ENCODE measurements around the gene CDH5.

- TF ChIP-seq RAD21 (IDR thresholded peaks at IDR 0.05; ENCODE audit: low read length) (no peak), CTCF (conservative IDR thresholded peaks at IDR 0.05; ENCODE audit: low read depth, low read length) (no peak), USF2 (IDR thresholded peaks at IDR 0.05; ENCODE audit: low read depth, low read length) (no peak), POLR2A (IDR thresholded peaks at IDR 0.05; ENCODE audit: low read depth, low read length) (no peak), MAFK (IDR thresholded peaks at IDR 0.05; ENCODE audit: low read depth, low read length) (no peak), CHD1 (IDR thresholded peaks at IDR 0.05; ENCODE audit: low read depth, low read length) (no peak), RFX5 (IDR thresholded peaks at IDR 0.05; ENCODE audit: low read depth, low read length) (no peak), ELK1 (IDR thresholded peaks at IDR 0.05; ENCODE audit: borderline replicate concordance, low read depth, low read length) (no peak), MAZ (IDR thresholded peaks at IDR 0.05; ENCODE audit: borderline replicate concordance, low read depth, low read length) (no peak; the same call in 1 of the 2 replicates)
Observed at GRCh38 chr16:66335704-66336329, 30.7 kb upstream of the CDH5 start.

Measured in IMR-90 (cell line).